ENCODE measurements around the gene LINGO1. TPM values are rescaled to one million over a fixed set of nuclear protein-coding genes. Genes with fewer than 3 reads are reported as not detected.

Gene LINGO1
- total and polyA plus RNA-seq, 4 donors = 0.33 to 5.1 (median 0.88) TPM

GRCh38 chr15:77605547-77605946 is 27.2 kb downstream of the LINGO1 start:
- TF ChIP-seq CTCF (IDR thresholded peaks at IDR 0.05; ENCODE audit: control extremely low read depth, extremely low read depth) = no peak
- WGBS, 2 donors = 88% methylated on average over 6 of the region's 6 CpGs

GRCh38 chr15:77604973-77605372 is 27.7 kb downstream of the LINGO1 start:
- Histone ChIP-seq H3K9me3 (ENCODE audit: control insufficient read depth in 4 of 4, insufficient read depth in 3 of 4, low read length in 3 of 4) (no peaks in the 10 kb centered on the region), H3K27ac (ENCODE audit: low read depth in 1 of 2, low read length in 1 of 2) (no peak overlapping the region), H3K4me3 (no peak overlapping the region), H3K4me1 (ENCODE audit: control insufficient read depth in 5 of 5, insufficient read depth in 5 of 5, low read length in 5 of 5) (peaks cover 0 to 30% (median 9%) of the 10 kb centered on the region in 5 donors), H3K9ac (ENCODE audit: insufficient read depth in 1 of 2, low read length in 2 of 2) (no peak overlapping the region), H3K27me3 (ENCODE audit: control insufficient read depth in 3 of 3, insufficient read depth in 3 of 3, low read length in 2 of 3) (no peaks in the 10 kb centered on the region), H3K36me3 (ENCODE audit: control insufficient read depth in 4 of 4, insufficient read depth in 4 of 4, low read length in 4 of 4) (no peaks in the 10 kb centered on the region)
- ATAC-seq (ENCODE audit: insufficient read depth, low FRiP score) = no peak
- TF ChIP-seq CTCF (IDR thresholded peaks at IDR 0.05; ENCODE audit: control extremely low read depth, extremely low read depth) = no peak
- DNase-seq = no peak
- 67 to 79% methylated on average over 2 of the region's 2 CpGs for WGBS, 2 donors

More at GRCh38 chr15:77605547-77605946, 27.2 kb downstream of the LINGO1 start:
- H3K36me3 ChIP-seq (ENCODE audit: control insufficient read depth in 4 of 4, insufficient read depth in 4 of 4, low read length in 4 of 4) = no peaks in the 10 kb centered on the region
- no peaks in the 10 kb centered on the region for H3K9me3 ChIP-seq (ENCODE audit: control insufficient read depth in 4 of 4, insufficient read depth in 3 of 4, low read length in 3 of 4)
- ATAC-seq (ENCODE audit: insufficient read depth, low FRiP score) (no peak), DNase-seq (no peak)
- peaks cover 0 to 32% (median 9%) of the 10 kb centered on the region in 5 donors for H3K4me1 ChIP-seq (ENCODE audit: control insufficient read depth in 5 of 5, insufficient read depth in 5 of 5, low read length in 5 of 5)
- no peak overlapping the region for H3K9ac ChIP-seq (ENCODE audit: insufficient read depth in 1 of 2, low read length in 2 of 2)
- H3K27ac ChIP-seq (ENCODE audit: low read depth in 1 of 2, low read length in 1 of 2) = no peak overlapping the region
- H3K4me3 ChIP-seq = no peak overlapping the region
- H3K27me3 ChIP-seq (ENCODE audit: control insufficient read depth in 3 of 3, insufficient read depth in 3 of 3, low read length in 2 of 3) = no peaks in the 10 kb centered on the region

- TF ChIP-seq CTCF (IDR thresholded peaks at IDR 0.05; ENCODE audit: control extremely low read depth, extremely low read depth) = no peak
Observed at GRCh38 chr15:77603611-77604336, 28.9 kb downstream of the LINGO1 start.

More at GRCh38 chr15:77603611-77604336, 28.9 kb downstream of the LINGO1 start:
- Histone ChIP-seq H3K9me3 (ENCODE audit: control insufficient read depth in 4 of 4, insufficient read depth in 3 of 4, low read length in 3 of 4) (no peaks in the 10 kb centered on the region), H3K36me3 (ENCODE audit: control insufficient read depth in 4 of 4, insufficient read depth in 4 of 4, low read length in 4 of 4) (no peaks in the 10 kb centered on the region), H3K27ac (ENCODE audit: low read depth in 1 of 2, low read length in 1 of 2) (no peak overlapping the region), H3K27me3 (ENCODE audit: control insufficient read depth in 3 of 3, insufficient read depth in 3 of 3, low read length in 2 of 3) (no peaks in the 10 kb centered on the region), H3K9ac (ENCODE audit: insufficient read depth in 1 of 2, low read length in 2 of 2) (no peak overlapping the region), H3K4me1 (ENCODE audit: control insufficient read depth in 5 of 5, insufficient read depth in 5 of 5, low read length in 5 of 5) (peaks cover 0 to 30% (median 9%) of the 10 kb centered on the region in 5 donors), H3K4me3 (no peak overlapping the region)
- DNase-seq (peak; percentile 49 to 60 (median 58)), ATAC-seq (ENCODE audit: insufficient read depth, low FRiP score) (no peak)
- WGBS, 2 donors = 82 to 83% methylated on average over 14 of the region's 14 CpGs
